ENCODE results near the gene OTC. TPM values are rescaled to one million over a fixed set of nuclear protein-coding genes. Genes with fewer than 3 reads are reported as not detected.
A peak's percentile ranks its signal among the peaks of the same experiment; 100 is the strongest.

OTC gene
- total RNA-seq, 1 experiment from 2014 or later: not detected

GRCh38 chrX:38346150-38346549 lies 6.3 kb upstream of the OTC start:
- in situ Hi-C loops (cut with HindIII; ENCODE audit: low pct_unique_long_range_greater_than_20kb, low sequenced_read_pairs): no loop called here
- DNase-seq (ENCODE audit: low read depth, low spot score): no peak

- in situ Hi-C loops (cut with HindIII; ENCODE audit: low pct_unique_long_range_greater_than_20kb, low sequenced_read_pairs): no loop called here
- peak; percentile 15 for DNase-seq (ENCODE audit: low read depth, low spot score)
These were observed 5.3 kb upstream of the OTC start for GRCh38 chrX:38347136-38347535.

DNA sequence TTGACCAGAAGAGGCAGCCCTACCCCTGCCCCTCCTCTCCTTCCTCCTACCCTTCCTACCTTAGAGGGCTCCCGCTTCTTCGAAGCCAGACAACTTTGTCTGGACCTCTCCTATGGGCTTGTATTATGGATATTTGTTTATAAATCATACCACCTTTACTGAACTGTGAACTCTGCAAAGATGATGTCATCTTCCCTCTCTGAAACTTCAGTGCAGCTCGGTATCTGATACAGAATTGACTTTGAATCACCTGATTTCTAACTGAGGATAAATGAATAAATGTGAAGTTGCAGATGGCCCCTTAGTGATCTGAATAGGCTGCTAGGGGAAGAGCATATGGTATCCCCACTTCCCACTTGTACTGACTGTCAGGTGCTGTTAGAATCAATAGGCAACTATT lies 1.1 kb upstream of the OTC start:
- in situ Hi-C loops (cut with HindIII; ENCODE audit: low pct_unique_long_range_greater_than_20kb, low sequenced_read_pairs): no loop called here

GRCh38 chrX:38356401-38356800 lies 4.0 kb downstream of the OTC start:
- in situ Hi-C loops (cut with HindIII; ENCODE audit: low pct_unique_long_range_greater_than_20kb, low sequenced_read_pairs): no loop called here
- no peak for DNase-seq (ENCODE audit: low read depth, low spot score)

More for the DNA sequence above, 1.1 kb upstream of the OTC start:
- DNase-seq (ENCODE audit: low read depth, low spot score): no peak

- in situ Hi-C loops (cut with HindIII; ENCODE audit: low pct_unique_long_range_greater_than_20kb, low sequenced_read_pairs): no loop called here
These were observed 5.6 kb downstream of the OTC start for GRCh38 chrX:38357747-38358673.

GRCh38 chrX:38363046-38363445 lies 10.6 kb downstream of the OTC start:
- in situ Hi-C loops (cut with HindIII; ENCODE audit: low pct_unique_long_range_greater_than_20kb, low sequenced_read_pairs): no loop called here
- no peak for DNase-seq (ENCODE audit: low read depth, low spot score)

More at GRCh38 chrX:38357747-38358673, 5.6 kb downstream of the OTC start:
- DNase-seq (ENCODE audit: low read depth, low spot score): no peak

DNA sequence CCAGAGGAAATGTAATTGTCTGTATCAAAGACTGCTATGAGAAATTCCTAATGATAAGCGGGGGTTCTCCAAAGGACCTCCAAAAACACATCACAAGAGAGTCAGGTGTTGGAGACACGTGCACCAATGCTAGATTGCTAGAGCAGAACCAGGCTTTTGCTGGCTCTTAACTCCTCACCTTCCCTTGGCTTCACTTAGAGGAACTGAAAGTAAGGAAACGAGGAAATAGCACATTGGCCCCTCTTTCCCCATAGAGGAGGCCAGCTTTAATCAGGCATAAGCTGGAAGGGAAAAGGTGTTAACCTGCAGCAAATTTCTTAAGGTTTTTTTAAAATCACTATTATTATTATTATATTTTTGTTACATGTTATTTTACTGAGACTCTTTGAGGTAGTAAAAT lies 13.6 kb downstream of the OTC start:
- in situ Hi-C loops (cut with HindIII; ENCODE audit: low pct_unique_long_range_greater_than_20kb, low sequenced_read_pairs): no loop called here
- DNase-seq (ENCODE audit: low read depth, low spot score): no peak

DNA sequence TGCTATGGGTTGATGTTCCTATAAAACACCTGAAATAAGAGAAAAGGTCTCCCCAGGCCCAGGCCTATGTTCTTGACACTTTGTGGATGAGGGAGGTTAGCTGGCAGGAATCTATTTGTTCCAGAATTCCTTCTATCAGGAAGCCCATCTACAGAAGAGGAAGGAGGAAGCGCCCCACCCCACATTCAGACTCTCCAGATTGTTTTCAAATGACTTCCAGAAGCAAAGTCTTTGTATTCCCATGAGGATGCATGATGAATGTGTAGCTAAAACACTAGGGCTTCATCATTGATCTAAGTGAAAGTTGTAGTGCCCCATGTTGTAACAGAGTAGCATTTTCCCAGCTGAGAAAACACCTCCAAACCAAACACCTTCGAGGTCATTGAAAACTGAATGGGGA lies 16.4 kb downstream of the OTC start:
- in situ Hi-C loops (cut with HindIII; ENCODE audit: low pct_unique_long_range_greater_than_20kb, low sequenced_read_pairs): no loop called here
- DNase-seq (ENCODE audit: low read depth, low spot score): no peak

DNA sequence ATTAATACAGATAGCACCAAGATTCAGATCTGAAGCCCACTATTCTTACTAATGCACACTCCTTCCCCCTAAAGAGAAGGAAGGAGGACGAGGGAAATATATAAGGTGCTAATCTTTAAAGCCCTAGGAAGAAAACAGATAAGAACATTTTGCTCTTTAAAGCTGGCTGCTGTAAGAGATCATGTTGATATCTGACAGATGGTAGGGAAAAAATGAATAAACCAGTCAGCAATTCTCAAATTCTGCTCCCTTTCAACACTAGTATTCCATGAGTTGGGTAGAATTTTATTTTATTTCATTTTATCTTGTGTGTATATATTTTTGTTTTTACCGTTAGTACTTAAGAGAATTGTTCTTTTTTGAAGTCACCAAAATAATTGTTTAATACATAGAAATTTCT lies 19.2 kb downstream of the OTC start:
- in situ Hi-C loops (cut with HindIII; ENCODE audit: low pct_unique_long_range_greater_than_20kb, low sequenced_read_pairs): no loop called here
- DNase-seq (ENCODE audit: low read depth, low spot score): no peak

GRCh38 chrX:38374431-38374830 lies 22.0 kb downstream of the OTC start:
- in situ Hi-C loops (cut with HindIII; ENCODE audit: low pct_unique_long_range_greater_than_20kb, low sequenced_read_pairs): no loop called here

DNA sequence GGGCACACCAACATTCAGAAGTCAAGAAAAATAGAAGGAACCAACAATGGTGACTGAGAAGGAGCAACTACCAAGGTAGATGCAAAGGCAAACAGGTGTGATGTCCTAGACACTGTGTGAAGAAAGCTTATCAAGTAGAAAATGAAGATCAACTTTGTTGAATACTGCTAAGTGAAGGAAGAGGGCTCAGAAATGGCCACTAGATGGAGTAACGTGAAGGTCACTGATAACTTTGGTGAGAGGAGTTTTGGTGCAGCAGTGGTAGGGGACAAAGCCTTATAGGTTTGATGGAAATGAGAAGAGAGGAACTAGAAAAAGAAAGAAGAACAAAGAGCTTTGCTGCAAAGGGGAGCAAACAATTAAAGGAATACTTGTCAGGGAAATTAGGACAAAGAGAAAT lies 23.5 kb downstream of the OTC start:
- DNase-seq (ENCODE audit: low read depth, low spot score): peak; percentile 40
- in situ Hi-C loops (cut with HindIII; ENCODE audit: low pct_unique_long_range_greater_than_20kb, low sequenced_read_pairs): no loop called here

More at GRCh38 chrX:38374431-38374830, 22.0 kb downstream of the OTC start:
- DNase-seq (ENCODE audit: low read depth, low spot score): no peak

DNA sequence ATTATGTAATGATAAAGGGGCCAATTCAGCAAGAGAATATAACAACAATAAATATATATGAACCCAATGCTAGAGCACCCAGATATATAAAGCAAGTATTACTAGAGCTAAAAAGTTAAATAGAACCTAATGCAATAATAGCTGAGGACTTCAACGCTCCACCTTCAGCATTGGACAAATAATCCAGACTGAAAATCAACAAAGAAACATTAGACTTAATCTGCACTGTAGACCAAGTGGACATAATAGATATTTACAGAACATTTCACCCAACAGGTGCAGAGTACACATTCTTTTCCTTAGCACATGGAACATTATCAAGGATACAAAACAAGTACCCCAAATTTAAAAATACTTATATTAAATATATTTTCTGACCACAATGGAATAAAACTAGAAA lies 24.3 kb downstream of the OTC start:
- no peak for DNase-seq (ENCODE audit: low read depth, low spot score)
- in situ Hi-C loops (cut with HindIII; ENCODE audit: low pct_unique_long_range_greater_than_20kb, low sequenced_read_pairs): no loop called here

- in situ Hi-C loops (cut with HindIII; ENCODE audit: low pct_unique_long_range_greater_than_20kb, low sequenced_read_pairs): no loop called here
- DNase-seq (ENCODE audit: low read depth, low spot score): no peak
These were observed 26.7 kb downstream of the OTC start for GRCh38 chrX:38379088-38379487.

DNA sequence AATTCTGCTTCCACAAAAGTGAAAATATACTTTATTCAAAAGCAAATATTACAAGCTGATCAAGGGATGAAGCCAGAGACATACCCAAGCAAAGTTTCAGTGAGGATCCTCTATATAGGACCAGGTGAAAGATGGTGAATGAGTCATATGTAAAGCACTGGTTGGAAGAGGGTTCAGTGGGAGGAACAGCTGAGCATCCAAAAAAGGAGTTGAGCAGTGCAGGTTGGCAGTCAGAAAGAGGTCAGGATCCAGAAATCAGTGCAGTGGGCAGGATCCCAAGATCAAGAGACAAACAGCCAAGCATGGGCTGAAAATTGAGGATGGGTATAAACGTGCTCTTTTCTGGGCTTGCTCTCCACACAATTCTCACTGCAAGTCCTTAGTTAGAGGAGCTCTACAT lies 30.3 kb downstream of the OTC start:
- no peak for DNase-seq (ENCODE audit: low read depth, low spot score)
- in situ Hi-C loops (cut with HindIII; ENCODE audit: low pct_unique_long_range_greater_than_20kb, low sequenced_read_pairs): no loop called here

DNA sequence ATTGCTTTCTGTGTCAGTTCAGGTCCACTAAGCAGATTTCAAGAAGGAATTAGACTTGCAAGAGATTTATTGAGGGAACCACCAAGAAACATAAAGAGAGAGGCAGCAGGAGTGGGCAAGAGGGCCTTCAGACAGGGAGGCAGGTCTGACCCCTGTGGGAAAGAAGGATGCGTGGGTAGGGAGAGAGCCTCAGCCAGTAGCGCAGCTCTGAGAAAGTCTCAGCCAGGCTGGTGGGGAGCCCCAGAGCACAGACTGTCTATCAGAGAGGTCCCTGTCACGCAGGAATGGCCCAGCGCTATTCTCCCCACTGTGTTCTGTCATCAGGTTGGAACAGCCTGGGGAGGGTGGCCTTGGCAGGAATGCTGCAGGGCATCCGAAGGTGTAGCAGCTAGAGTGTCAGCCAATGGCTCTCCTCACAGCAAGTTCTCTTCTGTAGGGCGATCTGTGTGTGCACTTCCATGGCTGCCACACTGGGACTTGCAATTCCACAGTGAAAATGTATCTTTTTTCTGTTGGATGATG lies 48.0 kb downstream of the OTC start:
- DNase-seq (ENCODE audit: low read depth, low spot score): no peak
- in situ Hi-C loops (cut with HindIII; ENCODE audit: low pct_unique_long_range_greater_than_20kb, low sequenced_read_pairs): no loop called here

DNA sequence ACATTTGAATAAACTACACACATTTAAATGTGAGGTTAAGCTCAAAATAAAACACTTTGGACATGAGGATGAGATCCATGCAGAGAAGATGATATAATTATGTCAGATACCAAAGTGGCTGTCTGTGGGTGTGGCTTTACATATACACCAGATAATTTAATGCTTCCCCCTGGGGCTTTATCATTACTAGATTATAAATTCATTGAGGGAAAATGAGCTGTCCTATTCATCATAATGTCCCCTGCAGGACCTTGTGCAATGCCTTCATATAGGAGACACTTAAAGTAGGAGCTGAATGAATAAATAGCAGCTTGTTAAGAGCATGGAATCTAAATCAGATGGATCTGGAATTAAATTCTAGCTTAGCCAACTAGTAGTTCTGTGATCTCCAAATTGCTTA lies 49.7 kb downstream of the OTC start:
- in situ Hi-C loops (cut with HindIII; ENCODE audit: low pct_unique_long_range_greater_than_20kb, low sequenced_read_pairs): no loop called here

GRCh38 chrX:38403834-38404233 lies 51.4 kb downstream of the OTC start:
- in situ Hi-C loops (cut with HindIII; ENCODE audit: low pct_unique_long_range_greater_than_20kb, low sequenced_read_pairs): no loop called here

More for the DNA sequence above, 49.7 kb downstream of the OTC start:
- no peak for DNase-seq (ENCODE audit: low read depth, low spot score)

DNA sequence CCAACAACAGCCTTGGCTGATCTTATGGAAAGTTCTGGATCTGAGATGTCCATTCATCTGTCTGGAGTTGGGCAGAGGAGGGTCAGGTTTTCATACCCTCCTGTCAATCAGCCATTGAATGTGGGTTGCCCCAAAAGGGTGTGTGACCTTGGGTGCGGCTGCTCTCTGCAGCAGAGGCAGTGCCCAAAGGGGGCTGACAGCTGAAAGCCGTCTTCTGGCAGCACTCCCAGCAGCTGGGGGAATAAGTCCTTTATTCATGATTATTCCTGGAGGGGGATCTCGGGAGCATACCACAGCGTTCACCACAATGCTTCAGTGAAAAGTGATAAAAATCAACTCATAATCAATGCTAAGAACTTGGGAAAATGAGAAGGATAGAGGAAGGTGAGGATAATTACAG lies 54.7 kb downstream of the OTC start:
- DNase-seq (ENCODE audit: low read depth, low spot score): no peak
- in situ Hi-C loops (cut with HindIII; ENCODE audit: low pct_unique_long_range_greater_than_20kb, low sequenced_read_pairs): no loop called here

More at GRCh38 chrX:38403834-38404233, 51.4 kb downstream of the OTC start:
- DNase-seq (ENCODE audit: low read depth, low spot score): no peak

DNA sequence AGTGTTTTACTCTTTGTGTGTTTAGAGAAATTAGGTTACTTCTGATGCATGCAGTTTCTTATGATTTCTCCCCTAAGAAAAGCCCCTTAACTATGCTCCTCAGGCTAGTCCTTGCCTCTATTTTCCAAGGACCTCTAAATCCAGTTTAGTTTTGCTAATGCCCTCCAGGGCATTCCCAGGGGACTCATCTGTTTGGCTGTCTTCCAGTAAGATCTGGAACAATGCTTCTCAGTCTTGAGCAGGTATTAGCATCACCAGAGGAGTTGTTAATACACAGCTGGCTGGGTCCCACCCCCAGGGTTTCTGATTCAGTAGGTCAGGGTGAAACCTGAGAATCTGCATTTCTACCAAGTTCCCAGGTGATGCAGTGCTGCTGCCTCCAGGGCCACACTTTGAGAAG lies 56.9 kb downstream of the OTC start:
- DNase-seq (ENCODE audit: low read depth, low spot score): peak; percentile 4
- in situ Hi-C loops (cut with HindIII; ENCODE audit: low pct_unique_long_range_greater_than_20kb, low sequenced_read_pairs): no loop called here
